ENCODE measurements around the gene AFG1L.
"Not testable (repeated sequence)": the region's sequence is repeated elsewhere in the genome, so short reads cannot be mapped to it uniquely, and the experiment has no call there.

Gene AFG1L

GRCh38 chr6:108416047-108416833, 121.4 kb downstream of the AFG1L start:
- DNase-seq (ENCODE audit: low read depth) = not testable (repeated sequence)

GRCh38 chr6:108417027-108417426, 122.2 kb downstream of the AFG1L start:
- no peak for DNase-seq (ENCODE audit: low read depth)

- DNase-seq (ENCODE audit: low read depth) = no peak
Measured at GRCh38 chr6:108419474-108419873, 124.6 kb downstream of the AFG1L start.

GRCh38 chr6:108419934-108420609, 125.2 kb downstream of the AFG1L start:
- no peak for DNase-seq (ENCODE audit: low read depth)

- no peak for DNase-seq (ENCODE audit: low read depth)
Measured at GRCh38 chr6:108421366-108421765, 126.5 kb downstream of the AFG1L start.

GRCh38 chr6:108423982-108424705, 129.3 kb downstream of the AFG1L start:
- DNase-seq (ENCODE audit: low read depth) = no peak

- no peak for DNase-seq (ENCODE audit: low read depth)
Measured at GRCh38 chr6:108425428-108425827, 130.6 kb downstream of the AFG1L start.

GRCh38 chr6:108432143-108432542, 137.3 kb downstream of the AFG1L start:
- no peak for DNase-seq (ENCODE audit: low read depth)

- no peak for DNase-seq (ENCODE audit: low read depth)
Measured at GRCh38 chr6:108432792-108433191, 137.9 kb downstream of the AFG1L start.

- DNase-seq (ENCODE audit: low read depth) = no peak
Measured at GRCh38 chr6:108434222-108434621, 139.4 kb downstream of the AFG1L start.

- DNase-seq (ENCODE audit: low read depth) = no peak
Measured at GRCh38 chr6:108435391-108435790, 140.5 kb downstream of the AFG1L start.

GRCh38 chr6:108436771-108437170, 141.9 kb downstream of the AFG1L start:
- no peak for DNase-seq (ENCODE audit: low read depth)

GRCh38 chr6:108437821-108438220, 143.0 kb downstream of the AFG1L start:
- DNase-seq (ENCODE audit: low read depth) = no peak

- DNase-seq (ENCODE audit: low read depth) = no peak
Measured at GRCh38 chr6:108438918-108439317, 144.1 kb downstream of the AFG1L start.

- no peak for DNase-seq (ENCODE audit: low read depth)
Measured at GRCh38 chr6:108441141-108441540, 146.3 kb downstream of the AFG1L start.

GRCh38 chr6:108442770-108443520, 148.1 kb downstream of the AFG1L start:
- DNase-seq (ENCODE audit: low read depth) = no peak

- no peak for DNase-seq (ENCODE audit: low read depth)
Measured at GRCh38 chr6:108446629-108447150, 151.8 kb downstream of the AFG1L start.

GRCh38 chr6:108448481-108448880, 153.6 kb downstream of the AFG1L start:
- no peak for DNase-seq (ENCODE audit: low read depth)

GRCh38 chr6:108449717-108450116, 154.9 kb downstream of the AFG1L start:
- DNase-seq (ENCODE audit: low read depth) = not testable (repeated sequence)

GRCh38 chr6:108451816-108452215, 157.0 kb downstream of the AFG1L start:
- no peak for DNase-seq (ENCODE audit: low read depth)

- DNase-seq (ENCODE audit: low read depth) = no peak
Measured at GRCh38 chr6:108452711-108453195, 157.9 kb downstream of the AFG1L start.
